GM10847 (cell line): ENCODE measurements around the gene UQCC5.

ENCODE experiments used
- POLR2A ChIP-seq: IDR thresholded peaks from 2 replicates; pipeline ENCODE4 v1.6.1; 2011; ENCODE audit not compliant: insufficient read length; ENCODE audit errors: extremely low read depth

The UQCC5 gene

DNA sequence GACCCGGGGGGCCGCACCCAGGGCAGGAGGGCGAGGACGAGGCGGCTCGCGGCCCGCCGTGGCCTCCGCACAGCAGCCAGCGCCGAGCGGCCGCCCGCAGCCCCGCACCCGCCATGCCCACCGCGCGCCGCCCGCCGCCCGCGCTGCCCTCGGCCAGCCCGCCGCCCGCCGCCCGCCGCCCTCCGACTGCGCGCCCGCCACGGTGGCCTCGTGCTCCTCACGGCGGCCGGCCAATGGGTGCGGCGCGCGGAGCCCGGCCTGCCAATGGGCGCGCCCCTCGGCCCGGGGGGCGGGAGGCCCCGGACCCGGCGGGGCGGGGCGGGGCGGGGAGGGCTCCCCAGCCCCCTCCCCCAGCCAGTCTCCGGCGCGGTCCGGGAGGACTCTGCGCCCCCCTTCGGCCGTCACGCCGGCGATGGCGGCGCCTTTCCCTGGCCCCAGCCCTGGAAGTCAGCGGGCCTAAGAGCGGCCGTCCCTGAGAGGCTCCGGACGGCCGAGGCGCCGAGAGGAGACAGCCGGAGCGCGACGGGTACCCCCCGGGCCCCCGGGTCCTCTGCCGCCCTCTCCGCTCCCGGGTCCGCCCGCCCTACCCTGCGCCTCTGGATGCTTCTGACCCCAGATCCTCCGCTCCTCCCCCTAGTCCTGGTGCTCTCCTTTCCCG, 2.7 kb upstream of the UQCC5 start, which contains the start of gene NT5DC2:
Gene NT5DC2, minus strand, starts transcription at position 235 of the 658 bp plus-strand sequence. Its CDS starts 120 bp downstream, at position 115.
- TF ChIP-seq POLR2A = no peak

DNA sequence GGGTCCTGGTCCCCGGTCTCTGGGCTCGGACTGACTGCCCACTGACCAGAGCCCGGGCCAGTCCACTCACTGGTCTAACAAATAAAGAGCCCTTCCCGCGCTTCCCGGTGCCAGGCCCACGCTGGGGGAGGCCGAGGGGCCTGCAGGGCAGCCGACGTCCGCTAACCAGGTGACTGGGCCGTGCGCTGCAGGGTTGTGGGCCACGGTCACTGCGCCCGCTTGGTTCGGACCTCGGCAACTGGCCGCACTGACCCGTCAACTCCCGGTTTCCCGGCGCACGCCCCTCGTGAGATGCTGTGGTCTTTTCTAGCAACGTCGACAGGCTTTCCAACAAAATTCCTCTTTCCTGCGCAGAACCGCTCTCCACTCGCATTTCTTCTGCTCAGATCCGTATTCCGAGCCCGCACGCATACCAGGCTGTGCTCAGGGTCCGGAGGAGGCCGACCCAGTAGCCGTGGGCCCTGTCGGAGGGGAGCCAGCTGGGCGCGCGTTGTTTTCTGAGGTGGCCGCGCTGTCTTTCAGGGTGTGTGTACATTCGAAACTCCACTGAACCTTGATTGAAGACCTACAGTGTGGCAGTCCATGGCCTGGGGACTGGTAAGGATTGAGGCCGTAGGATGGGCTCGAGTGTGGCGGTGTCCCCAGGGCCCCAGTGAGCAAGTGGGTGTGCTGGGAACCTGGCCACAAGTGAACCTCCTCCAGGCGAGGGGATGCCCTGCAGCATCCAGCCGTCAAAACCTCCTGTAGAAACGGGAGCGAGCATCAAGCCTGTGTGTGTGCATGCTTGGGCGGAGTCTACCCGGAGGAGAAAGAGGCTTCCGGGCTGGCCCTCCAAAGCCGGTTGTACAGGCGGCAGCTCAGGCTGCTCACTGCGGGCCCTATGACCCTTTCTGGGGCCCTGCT, 1.9 kb upstream of the UQCC5 start:
- no peak for TF ChIP-seq POLR2A

DNA sequence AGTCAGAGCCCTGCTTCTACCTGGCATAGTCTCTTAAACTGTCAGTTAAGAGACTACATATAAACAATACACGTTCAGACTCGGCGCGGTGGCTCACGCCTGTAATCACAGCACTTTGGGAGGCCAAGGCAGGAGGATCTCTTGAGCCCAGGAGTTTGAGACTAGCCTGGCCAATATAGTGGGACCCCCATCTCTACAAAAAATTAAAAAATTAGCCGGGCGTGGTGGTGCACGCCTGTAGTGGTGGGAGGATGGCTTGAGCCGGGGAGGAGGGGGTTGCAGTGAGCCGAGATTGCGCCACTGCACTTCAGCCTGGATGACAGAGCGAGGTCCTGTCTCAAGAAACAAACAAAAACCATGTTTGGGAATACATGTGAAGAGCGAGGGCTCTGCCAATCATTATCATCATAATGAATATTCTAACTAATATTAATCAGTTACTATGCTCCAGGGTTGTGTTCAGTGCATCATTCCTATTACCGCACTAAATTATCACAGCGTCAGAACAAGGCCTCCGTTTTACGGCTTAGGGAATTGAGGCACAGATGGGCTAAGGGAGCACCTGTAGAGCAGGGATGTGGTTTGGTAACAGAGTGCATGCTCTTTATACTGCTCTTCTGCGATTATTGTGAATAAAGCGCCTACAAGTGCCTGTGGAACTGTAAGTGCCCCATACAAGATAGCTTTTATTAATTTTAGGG, 844 bp upstream of the UQCC5 start:
- TF ChIP-seq POLR2A = no peak

DNA sequence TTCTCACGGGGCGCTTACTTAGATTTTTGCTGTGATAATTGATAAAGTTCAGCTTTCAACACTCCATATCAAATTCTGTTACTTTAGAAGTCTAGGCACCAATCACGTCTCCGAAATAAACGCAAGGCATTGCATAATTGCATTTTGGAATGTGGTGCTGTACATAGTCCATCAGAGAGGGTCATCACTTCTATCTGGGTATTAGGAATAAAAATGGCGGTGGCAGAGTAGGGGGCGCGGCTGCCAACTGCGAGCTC, 365 bp upstream of the UQCC5 start:
- TF ChIP-seq POLR2A = no peak

DNA sequence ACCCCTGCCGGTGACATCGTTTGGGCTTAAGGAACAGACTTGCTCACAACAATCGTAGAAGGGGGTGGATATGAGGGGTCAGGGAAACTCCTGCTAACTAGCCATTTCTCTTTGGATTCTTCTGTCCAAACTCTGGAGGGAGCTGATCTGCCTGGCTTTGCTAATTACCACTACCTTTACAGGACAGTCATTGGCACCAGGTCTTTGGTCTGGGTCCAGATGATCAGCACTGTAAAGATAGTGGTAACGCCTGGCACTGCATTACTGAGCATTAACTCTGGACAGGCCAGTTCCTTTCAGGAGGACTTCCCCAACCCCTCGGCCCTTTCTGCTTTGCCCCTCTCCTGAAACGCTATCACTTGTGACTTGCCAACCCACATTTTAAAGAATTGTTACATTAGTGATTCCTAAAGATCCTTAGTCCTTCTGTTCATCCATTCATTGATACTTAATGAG, 788 bp downstream of the UQCC5 start:
- TF ChIP-seq POLR2A = no peak

DNA sequence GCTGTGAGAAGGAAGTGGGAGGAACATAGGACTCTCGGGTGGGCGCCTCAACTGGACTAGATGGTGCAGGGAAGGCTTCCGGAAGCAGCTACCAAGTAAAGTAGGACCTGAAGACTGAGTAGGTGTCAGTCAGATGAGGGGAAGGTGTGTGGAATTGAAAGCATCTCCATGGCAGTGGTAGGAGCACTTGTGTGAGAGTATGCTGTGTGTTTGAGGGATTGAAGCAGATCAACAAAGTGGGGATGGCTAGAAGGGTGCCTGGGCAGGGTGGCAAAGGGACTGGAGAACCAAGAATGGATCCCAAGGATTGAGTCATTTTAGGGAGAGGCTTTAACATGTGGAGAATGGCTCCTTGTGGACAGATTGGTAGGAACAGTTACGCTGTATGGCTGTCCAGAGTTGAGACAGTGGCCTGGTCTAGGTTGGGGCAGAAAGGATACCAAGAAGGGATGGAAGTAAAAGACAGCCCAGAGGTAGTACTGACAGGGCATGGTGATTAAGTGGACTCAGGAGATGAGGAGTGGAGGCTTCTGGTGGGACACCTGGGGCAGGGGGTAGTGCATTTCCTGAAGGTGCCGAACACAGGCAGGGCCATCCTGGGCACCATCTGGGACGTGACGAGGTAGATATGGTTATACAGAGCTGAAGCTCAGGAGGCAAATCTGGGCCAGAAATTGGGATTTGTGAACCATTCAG, 1.5 kb downstream of the UQCC5 start:
- TF ChIP-seq POLR2A = no peak

DNA sequence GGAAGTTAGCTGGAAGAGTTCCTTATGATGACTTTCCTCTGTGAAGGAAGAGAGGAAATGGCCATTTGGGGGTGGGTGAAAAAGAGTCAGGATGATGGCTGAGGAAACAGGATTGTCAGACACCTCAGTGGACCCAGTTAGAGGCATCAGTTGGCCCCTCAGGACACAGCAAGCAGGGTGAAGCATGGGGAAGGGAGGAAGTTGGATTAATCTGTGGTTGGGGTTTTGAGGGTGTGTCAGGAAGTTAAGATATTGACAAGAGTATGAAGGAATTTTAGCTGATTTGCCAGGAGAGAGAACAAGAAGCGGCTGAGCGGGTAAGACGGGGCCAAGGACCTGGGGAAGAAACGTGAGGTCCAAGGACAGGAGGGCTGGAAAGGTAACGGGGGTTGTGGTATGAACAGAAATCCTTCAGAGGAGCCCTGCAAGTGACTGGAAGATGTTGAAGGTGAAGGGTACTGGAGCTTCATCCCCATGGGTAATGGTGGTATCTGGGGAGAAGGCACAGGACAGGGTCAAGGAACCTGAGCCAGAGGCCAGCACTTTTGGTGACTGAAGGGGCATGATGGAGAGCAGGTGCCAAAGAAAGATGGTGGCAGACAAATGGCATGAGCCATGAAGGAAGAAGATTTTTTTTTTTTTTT, 2.7 kb downstream of the UQCC5 start:
- no peak for TF ChIP-seq POLR2A

DNA sequence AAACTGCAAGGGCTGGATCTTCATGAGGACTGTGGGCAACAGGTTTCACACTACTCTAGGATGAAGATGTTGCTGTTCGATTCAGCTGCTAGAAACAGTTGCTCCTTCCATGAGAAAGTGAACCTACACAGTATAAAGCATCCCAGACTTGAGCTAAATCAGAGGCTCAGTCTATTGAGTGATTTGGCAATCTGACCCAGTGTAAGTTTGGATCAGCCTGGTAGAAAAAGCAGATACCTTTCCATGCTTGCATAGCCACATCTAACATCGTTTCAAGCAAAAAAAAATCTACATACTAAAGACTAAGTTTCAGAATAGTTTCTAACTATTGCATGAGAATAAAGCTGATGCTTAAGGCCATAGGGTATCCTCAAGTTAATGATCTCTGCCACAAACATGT, 4.6 kb downstream of the UQCC5 start:
- TF ChIP-seq POLR2A = no peak

DNA sequence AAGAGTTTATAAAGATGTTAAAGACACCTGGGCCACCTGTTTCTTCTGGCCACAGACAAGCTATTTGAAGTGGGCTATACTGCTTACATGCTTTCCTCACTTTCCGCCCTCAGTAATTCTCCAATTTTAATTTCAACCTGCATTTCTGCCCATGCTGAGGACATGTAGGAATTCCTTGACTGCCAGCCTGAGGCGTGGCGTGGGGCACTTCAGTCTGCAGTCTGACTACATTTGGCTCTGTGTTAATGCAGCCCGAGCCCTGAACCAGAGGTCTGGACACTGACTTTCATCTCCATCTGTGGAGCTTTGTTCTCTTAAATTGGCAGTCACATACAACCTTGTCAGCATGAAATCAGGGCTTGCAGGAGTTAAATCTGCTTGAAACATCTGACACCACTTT, 8.5 kb downstream of the UQCC5 start:
- TF ChIP-seq POLR2A = no peak

DNA sequence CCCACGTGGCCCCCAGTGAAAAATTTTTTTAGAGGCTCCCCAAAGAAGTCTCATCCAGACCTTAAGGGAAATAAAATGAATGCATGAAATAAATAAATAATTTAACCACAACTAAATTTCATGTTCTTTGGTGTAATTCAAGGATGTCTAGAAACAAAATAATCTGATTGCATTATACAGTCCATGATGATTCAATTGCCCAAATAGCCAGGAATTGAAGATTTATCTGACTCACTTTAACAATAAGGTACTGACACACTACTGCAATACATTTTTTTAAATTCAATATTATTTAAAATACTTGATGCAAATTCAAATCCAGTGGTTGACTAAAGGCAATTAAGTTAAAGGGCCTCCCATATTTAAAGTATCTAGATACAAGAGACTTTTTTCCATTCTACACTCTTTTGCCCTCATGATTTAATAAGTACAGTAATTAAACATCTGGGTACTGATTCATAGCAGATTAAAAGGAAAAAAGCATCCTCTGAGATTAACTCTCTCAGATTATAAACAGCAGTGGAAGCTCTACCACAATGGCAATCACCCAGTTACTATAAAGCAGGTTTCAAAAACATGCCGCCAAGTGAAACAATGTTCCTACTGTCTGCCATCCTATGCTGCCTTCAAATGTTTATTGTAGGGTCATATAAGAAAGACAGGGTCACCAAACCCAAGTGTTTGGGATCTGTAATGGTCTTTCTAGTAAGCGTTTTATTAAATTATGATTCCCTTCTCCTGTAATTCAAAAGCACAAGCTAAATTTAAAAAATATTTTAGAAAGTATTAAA, 9.9 kb downstream of the UQCC5 start:
- no peak for TF ChIP-seq POLR2A

DNA sequence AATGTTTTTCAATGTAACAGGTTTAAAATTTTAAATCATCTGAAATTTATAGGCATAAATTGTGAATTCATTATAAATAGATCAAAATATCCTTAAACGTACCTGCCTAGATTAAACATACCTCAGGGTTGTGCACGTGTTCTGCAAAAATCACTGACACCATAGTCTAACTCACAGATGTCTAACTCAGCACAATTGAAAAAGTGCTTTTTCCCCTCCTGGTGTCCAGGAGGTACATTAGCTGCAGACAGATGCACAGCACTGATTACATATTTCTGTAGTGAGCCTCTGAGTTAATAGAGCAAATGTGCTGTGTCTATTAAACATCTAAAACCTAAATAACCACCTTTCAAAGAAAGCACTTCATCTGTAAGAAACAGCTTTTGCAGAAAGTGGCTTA, 10.7 kb downstream of the UQCC5 start:
- TF ChIP-seq POLR2A = no peak

DNA sequence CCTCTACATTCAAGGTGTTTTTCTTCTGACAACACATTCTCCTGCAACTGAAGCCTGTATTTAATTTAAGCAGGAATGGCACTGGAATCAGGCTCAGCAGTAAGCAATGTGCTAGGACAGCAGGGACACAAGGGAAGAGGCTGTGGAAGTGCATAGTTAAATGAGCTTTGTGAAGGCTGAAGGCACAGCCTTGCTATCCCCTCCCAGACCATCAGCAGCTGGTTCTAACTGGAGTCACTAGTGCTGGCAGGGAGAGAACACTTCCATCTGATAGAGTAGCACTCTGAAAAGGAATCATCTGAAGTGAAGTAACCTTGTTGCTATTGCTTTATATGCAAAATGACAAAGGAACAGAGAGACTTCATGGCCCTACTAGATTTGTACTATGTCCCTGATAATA, 14.7 kb downstream of the UQCC5 start:
- TF ChIP-seq POLR2A = no peak

DNA sequence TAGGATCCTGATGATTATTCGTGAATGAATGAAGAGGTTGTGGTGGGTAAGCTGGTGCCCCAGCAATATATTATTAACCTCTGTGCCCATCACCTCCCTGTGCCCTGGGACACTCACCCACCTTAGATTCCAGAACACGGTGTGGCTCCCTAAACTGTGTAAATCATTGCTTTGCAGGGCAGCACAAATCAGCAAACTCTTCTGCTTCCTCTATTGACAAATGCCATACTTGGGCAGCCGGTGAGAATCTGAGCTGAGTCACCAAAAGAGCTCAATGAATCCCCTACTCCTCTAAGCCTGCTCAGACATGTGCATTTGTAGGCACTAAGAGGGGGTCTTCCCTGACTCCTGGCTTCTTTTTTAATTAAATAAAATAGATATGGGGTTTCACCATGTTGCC, 15.7 kb downstream of the UQCC5 start:
- no peak for TF ChIP-seq POLR2A
